ENCODE data around the gene FBH1.

DNA sequence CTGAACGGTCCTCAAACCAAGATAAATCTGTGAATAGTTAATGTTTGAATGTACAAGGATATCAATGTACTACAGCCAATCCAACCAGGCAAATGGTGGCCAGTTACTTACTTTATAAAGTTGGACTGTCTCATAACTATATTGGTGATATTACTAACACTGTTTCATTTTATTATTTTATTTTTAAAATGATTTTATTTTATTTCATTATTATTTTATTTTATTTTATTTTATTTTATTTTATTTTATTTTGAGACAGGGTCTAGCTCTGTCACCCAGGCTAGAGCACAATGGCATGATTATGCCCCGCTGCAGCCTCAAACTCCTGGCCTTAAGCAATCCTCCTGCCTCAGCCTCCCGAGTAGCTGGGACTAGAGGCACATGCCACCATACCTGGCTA lies 80.5 kb downstream of the FBH1 start:
- TF ChIP-seq ATF7 (IDR thresholded peaks at IDR 0.05; ENCODE audit: low read depth) (no peak), IKZF1 (conservative IDR thresholded peaks at IDR 0.05) (no peak), NR2C2 (IDR thresholded peaks at IDR 0.05; ENCODE audit: borderline replicate concordance, control insufficient read depth, insufficient read length, low read depth) (no peak), POLR2A (IDR thresholded peaks at IDR 0.05; ENCODE audit: low read depth, low read length) (no peak), TBL1XR1 (IDR thresholded peaks at IDR 0.05; ENCODE audit: low read depth, low read length) (no peak), RAD21 (IDR thresholded peaks at IDR 0.05; ENCODE audit: insufficient read depth, low read depth, low read length) (no peak), CEBPB (IDR thresholded peaks at IDR 0.05; ENCODE audit: borderline replicate concordance in 1 of 2, low read depth in 2 of 2, low read length in 2 of 2) (no peak), MYB (IDR thresholded peaks at IDR 0.05; ENCODE audit: borderline replicate concordance, low read depth, low read length) (no peak), POLR2AphosphoS2 (IDR thresholded peaks at IDR 0.05; ENCODE audit: low read depth, low read length) (no peak)
- TF ChIP-seq, protein P1, sequence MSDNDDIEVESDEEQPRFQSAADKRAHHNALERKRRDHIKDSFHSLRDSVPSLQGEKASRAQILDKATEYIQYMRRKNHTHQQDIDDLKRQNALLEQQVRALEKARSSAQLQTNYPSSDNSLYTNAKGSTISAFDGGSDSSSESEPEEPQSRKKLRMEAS (IDR thresholded peaks at IDR 0.05; ENCODE audit: low read depth, low read length): no peak
- TF ChIP-seq, protein P2, sequence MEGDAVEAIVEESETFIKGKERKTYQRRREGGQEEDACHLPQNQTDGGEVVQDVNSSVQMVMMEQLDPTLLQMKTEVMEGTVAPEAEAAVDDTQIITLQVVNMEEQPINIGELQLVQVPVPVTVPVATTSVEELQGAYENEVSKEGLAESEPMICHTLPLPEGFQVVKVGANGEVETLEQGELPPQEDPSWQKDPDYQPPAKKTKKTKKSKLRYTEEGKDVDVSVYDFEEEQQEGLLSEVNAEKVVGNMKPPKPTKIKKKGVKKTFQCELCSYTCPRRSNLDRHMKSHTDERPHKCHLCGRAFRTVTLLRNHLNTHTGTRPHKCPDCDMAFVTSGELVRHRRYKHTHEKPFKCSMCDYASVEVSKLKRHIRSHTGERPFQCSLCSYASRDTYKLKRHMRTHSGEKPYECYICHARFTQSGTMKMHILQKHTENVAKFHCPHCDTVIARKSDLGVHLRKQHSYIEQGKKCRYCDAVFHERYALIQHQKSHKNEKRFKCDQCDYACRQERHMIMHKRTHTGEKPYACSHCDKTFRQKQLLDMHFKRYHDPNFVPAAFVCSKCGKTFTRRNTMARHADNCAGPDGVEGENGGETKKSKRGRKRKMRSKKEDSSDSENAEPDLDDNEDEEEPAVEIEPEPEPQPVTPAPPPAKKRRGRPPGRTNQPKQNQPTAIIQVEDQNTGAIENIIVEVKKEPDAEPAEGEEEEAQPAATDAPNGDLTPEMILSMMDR (IDR thresholded peaks at IDR 0.05 in 2 of 3, conservative IDR thresholded peaks at IDR 0.05 in 1 of 3; ENCODE audit: control insufficient read depth in 2 of 3, extremely low read depth in 1 of 3, insufficient read depth in 1 of 3, low read depth in 3 of 3, low read length in 3 of 3): no peak
- TF ChIP-seq, protein P3, sequence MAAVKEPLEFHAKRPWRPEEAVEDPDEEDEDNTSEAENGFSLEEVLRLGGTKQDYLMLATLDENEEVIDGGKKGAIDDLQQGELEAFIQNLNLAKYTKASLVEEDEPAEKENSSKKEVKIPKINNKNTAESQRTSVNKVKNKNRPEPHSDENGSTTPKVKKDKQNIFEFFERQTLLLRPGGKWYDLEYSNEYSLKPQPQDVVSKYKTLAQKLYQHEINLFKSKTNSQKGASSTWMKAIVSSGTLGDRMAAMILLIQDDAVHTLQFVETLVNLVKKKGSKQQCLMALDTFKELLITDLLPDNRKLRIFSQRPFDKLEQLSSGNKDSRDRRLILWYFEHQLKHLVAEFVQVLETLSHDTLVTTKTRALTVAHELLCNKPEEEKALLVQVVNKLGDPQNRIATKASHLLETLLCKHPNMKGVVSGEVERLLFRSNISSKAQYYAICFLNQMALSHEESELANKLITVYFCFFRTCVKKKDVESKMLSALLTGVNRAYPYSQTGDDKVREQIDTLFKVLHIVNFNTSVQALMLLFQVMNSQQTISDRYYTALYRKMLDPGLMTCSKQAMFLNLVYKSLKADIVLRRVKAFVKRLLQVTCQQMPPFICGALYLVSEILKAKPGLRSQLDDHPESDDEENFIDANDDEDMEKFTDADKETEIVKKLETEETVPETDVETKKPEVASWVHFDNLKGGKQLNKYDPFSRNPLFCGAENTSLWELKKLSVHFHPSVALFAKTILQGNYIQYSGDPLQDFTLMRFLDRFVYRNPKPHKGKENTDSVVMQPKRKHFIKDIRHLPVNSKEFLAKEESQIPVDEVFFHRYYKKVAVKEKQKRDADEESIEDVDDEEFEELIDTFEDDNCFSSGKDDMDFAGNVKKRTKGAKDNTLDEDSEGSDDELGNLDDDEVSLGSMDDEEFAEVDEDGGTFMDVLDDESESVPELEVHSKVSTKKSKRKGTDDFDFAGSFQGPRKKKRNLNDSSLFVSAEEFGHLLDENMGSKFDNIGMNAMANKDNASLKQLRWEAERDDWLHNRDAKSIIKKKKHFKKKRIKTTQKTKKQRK (IDR thresholded peaks at IDR 0.05; ENCODE audit: low read depth, low read length): no peak

All from GM12878 (cell line).